GM21529 (cell line): Measurements from ENCODE around the gene ESPNL.
A peak's percentile ranks its signal among the peaks of the same experiment; 100 is the strongest.
"Not testable (repeated sequence)": the region's sequence is repeated elsewhere in the genome, so short reads cannot be mapped to it uniquely, and the experiment has no call there.

Experiments
- ATAC-seq: cut with Tn5 transposase; IDR thresholded peaks from one replicate; pipeline ENCODE4 v1.9.1; 2021; ENCODE audit not compliant: unreplicated experiment

Gene ESPNL

GRCh38 chr2:238100049-238100820, at the start of gene ESPNL:
Gene ESPNL, plus strand, starts transcription at chr2:238100340. Its CDS starts 80 bp downstream, at chr2:238100420.
- no peak for ATAC-seq

- no peak for ATAC-seq
Observed at GRCh38 chr2:238053191-238053776, 46.9 kb upstream of the ESPNL start.

- no peak for ATAC-seq
Observed at GRCh38 chr2:238055841-238056240, 44.3 kb upstream of the ESPNL start.

GRCh38 chr2:238057696-238058575, 42.2 kb upstream of the ESPNL start:
- ATAC-seq, result not testable (repeated sequence)

- ATAC-seq, result no peak
Observed at GRCh38 chr2:238059505-238059904, 40.6 kb upstream of the ESPNL start.

- no peak for ATAC-seq
Observed at GRCh38 chr2:238060096-238060541, 40.0 kb upstream of the ESPNL start.

- ATAC-seq, result peak; percentile 88
Observed at GRCh38 chr2:238060542-238061314, 39.4 kb upstream of the ESPNL start, which contains the start of gene SCLY. Gene SCLY, plus strand, starts transcription at chr2:238061001. Its CDS starts 54 bp downstream, at chr2:238061055.

- ATAC-seq, result peak; percentile 24
Observed at GRCh38 chr2:238061315-238062202, 38.6 kb upstream of the ESPNL start.

- ATAC-seq, result no peak
Observed at GRCh38 chr2:238063414-238064189, 36.5 kb upstream of the ESPNL start.

- ATAC-seq, result no peak
Observed at GRCh38 chr2:238064376-238064775, 35.8 kb upstream of the ESPNL start.

GRCh38 chr2:238065071-238065846, 34.9 kb upstream of the ESPNL start:
- no peak for ATAC-seq

- ATAC-seq, result no peak
Observed at GRCh38 chr2:238066218-238066617, 33.9 kb upstream of the ESPNL start.

- ATAC-seq, result not testable (repeated sequence)
Observed at GRCh38 chr2:238066718-238067117, 33.4 kb upstream of the ESPNL start.

GRCh38 chr2:238067939-238068338, 32.2 kb upstream of the ESPNL start:
- no peak for ATAC-seq

GRCh38 chr2:238069021-238069709, 31.0 kb upstream of the ESPNL start:
- ATAC-seq, result no peak

- ATAC-seq, result no peak
Observed at GRCh38 chr2:238069877-238070276, 30.3 kb upstream of the ESPNL start.

GRCh38 chr2:238075397-238075796, 24.7 kb upstream of the ESPNL start:
- no peak for ATAC-seq

GRCh38 chr2:238077292-238077691, 22.8 kb upstream of the ESPNL start:
- no peak for ATAC-seq
